Osteocyte (in vitro differentiated cells): ENCODE measurements around the gene ARHGAP28. TPM values are rescaled to one million over a fixed set of nuclear protein-coding genes. Genes with fewer than 3 reads are reported as not detected.

Experiments
- DNase-seq: peaks from one replicate; pipeline ENCODE4 v3.0.0; 2021; ENCODE audit warnings: mixed read lengths; ENCODE audit not compliant: unreplicated experiment; ENCODE audit errors: extremely low spot score
- H3K27ac Mint-ChIP-seq: one replicate; pipeline ENCODE4 v1.8.0; 2021; ENCODE audit warnings: mild to moderate bottlenecking, mixed read lengths; ENCODE audit not compliant: unreplicated experiment
- H3K27me3 Mint-ChIP-seq: one replicate; pipeline ENCODE4 v1.8.0; 2021; ENCODE audit warnings: mixed read lengths; ENCODE audit not compliant: unreplicated experiment
- H3K36me3 Mint-ChIP-seq: one replicate; pipeline ENCODE4 v1.8.0; 2021; ENCODE audit warnings: mixed read lengths; ENCODE audit not compliant: unreplicated experiment
- H3K4me1 Mint-ChIP-seq: one replicate; pipeline ENCODE4 v1.8.0; 2021; ENCODE audit warnings: mixed read lengths; ENCODE audit not compliant: unreplicated experiment
- H3K4me3 Mint-ChIP-seq: one replicate; pipeline ENCODE4 v1.8.0; 2021; ENCODE audit warnings: mild to moderate bottlenecking, moderate library complexity, mixed read lengths; ENCODE audit not compliant: unreplicated experiment
- H3K9me3 Mint-ChIP-seq: one replicate; pipeline ENCODE4 v1.8.0; 2021; ENCODE audit warnings: mixed read lengths; ENCODE audit not compliant: unreplicated experiment
- total RNA-seq: library from RNA; stranded (reverse); gene quantifications from 2 replicates; pipeline ENCODE4 v1.2.1, GENCODE V29; 2021
- TF ChIP-seq, protein P1 (sequence below): fragments of 200-600 bp; sonication (generic); IDR thresholded peaks from 2 replicates; pipeline ENCODE4 v1.5.0; 2021; ENCODE audit warnings: antibody characterized with exemption, mild to moderate bottlenecking, moderate library complexity

Gene ARHGAP28
- total RNA-seq, 1 donor from 2014 or later, result 18.1 TPM

DNA sequence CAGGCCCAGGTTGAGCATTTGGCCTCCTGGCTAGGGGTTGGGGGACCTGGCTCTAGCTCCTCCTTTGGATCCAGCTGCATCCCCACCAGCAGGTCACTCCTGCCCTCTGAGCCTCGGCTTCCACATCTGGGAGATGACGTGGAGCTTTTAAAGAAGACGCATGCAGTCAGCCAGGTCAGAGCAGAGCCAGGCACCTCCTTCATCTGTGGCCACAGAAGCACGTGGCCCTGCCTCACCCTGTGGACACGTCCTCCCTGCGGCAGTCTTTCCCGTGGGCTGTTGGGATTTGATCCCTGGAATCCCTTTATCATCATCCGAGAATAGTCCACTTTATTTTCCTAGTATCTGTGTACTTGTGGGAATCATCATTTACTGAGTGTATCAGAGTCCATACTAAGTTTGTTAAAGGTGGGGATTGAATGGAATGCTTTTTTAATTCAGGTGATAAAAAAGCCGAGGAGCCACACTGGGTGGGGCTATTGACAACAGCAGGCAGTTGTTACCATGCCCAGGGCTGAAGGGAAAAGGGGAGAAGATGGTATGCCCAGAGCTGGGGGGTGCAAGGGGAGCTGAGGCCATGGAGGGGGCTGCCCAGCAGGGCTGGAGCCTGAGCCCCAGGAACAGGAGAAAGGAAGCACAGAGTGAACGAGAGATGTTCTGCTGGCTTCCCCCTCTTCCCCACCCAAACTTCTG lies 218.0 kb downstream of the ARHGAP28 start:
- TF ChIP-seq, protein P1, sequence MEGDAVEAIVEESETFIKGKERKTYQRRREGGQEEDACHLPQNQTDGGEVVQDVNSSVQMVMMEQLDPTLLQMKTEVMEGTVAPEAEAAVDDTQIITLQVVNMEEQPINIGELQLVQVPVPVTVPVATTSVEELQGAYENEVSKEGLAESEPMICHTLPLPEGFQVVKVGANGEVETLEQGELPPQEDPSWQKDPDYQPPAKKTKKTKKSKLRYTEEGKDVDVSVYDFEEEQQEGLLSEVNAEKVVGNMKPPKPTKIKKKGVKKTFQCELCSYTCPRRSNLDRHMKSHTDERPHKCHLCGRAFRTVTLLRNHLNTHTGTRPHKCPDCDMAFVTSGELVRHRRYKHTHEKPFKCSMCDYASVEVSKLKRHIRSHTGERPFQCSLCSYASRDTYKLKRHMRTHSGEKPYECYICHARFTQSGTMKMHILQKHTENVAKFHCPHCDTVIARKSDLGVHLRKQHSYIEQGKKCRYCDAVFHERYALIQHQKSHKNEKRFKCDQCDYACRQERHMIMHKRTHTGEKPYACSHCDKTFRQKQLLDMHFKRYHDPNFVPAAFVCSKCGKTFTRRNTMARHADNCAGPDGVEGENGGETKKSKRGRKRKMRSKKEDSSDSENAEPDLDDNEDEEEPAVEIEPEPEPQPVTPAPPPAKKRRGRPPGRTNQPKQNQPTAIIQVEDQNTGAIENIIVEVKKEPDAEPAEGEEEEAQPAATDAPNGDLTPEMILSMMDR, result no peak
- Mint-ChIP-seq H3K9me3 (peaks cover 7% of the 10 kb centered on the region), H3K4me1 (no peaks in the 10 kb centered on the region), H3K27me3 (no peaks in the 10 kb centered on the region), H3K27ac (no peak overlapping the region), H3K36me3 (no peaks in the 10 kb centered on the region), H3K4me3 (no peak overlapping the region)
- no peak for DNase-seq

DNA sequence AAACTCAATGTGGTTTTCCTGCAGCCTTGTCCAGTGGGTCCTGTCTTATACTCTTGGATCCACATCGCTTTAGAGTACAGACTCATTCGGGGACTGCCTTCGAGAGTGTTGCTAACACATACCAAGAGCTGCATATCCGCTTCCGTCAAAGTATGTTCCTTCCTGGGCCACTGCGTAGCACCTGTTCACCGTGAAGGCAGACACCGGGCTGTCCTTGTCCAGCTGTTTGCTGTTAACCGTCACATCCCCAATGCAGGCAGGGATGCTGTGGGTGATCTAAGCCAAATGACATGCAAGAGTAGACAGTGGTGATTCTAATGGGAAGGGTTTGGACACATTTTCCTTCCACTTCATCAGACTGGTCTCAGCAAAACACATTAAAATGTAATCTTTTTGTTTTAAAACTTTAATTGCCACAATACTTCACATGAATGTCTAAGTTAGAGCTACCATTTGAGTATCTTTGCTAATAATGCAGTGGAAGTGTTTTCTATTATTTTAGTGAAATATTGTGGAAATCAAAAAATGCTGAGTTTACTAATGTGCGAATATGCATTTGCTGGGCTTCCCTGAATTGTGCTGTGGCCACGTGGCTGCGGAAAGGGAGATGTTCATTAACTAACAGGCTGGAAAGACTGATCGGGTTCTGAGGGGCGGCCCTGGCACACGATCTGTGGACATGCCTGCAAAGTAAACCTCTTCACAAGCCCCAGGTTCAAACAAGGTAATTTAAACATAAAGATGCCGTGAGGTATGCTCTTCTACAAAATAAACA lies 219.0 kb downstream of the ARHGAP28 start:
- TF ChIP-seq, protein P1, result no peak
- Mint-ChIP-seq H3K9me3 (peaks cover 7% of the 10 kb centered on the region), H3K27ac (no peak overlapping the region), H3K4me3 (no peak overlapping the region), H3K4me1 (no peaks in the 10 kb centered on the region), H3K36me3 (no peaks in the 10 kb centered on the region), H3K27me3 (no peaks in the 10 kb centered on the region)
- DNase-seq, result no peak

DNA sequence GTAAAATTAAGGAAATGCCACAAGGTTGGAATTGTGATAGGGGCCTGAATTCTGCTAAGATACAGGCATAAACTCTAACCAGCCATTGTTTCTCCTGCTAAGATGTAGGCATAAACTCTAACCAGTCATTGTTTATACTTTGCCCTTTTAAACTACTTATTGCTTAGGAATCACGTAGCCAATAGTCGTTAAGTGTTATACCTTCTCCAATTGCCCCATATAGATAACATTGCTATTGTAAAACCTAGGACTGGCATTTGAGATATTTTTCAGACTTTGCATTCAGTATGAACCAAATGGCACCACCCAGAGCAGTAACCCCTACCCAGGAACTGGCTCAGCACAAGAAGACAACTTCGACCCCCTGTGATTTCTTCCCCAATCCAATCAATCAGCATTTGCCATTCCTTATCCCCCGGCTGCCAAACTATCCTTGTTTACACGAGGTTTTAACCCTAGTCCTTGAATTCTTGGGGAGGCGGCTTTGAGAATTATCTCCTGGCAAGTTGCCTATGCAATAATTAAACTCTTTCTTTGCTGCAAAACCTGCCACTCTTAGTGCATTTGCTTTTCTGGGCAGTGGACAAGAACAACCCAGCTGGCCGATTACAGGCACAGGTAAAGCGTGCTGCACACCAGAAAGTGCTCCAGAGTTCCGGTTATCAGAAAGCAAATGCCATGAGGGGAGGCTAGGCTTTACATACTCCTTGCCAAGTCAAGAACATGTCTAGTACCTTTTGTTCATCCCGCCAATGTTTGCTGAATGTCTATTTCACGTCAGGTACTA lies 220.5 kb downstream of the ARHGAP28 start:
- H3K4me1 Mint-ChIP-seq, result no peaks in the 10 kb centered on the region
- H3K36me3 Mint-ChIP-seq, result no peaks in the 10 kb centered on the region
- H3K9me3 Mint-ChIP-seq, result peaks cover 7% of the 10 kb centered on the region
- no peak overlapping the region for H3K4me3 Mint-ChIP-seq
- TF ChIP-seq, protein P1, result no peak
- no peak overlapping the region for H3K27ac Mint-ChIP-seq
- no peaks in the 10 kb centered on the region for H3K27me3 Mint-ChIP-seq
- DNase-seq, result no peak

DNA sequence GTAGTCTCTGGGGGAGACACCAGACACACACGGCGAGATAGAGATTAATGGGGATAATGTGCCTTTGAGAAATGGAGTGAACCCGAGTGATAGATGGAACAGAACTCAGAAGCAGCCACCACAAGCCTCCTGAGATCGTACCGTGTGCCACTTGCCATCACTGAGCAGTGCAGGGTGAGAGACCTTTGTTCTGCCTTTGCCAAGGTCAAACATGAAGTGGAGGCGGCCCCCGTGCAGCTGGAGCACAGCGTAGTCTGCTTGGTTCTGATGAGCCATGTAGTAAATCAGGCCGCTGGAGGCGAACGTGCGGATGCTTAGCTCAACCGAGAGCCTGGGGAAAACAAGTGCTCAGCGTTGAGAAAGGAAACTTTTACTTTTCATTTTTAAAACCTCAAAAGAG lies 221.1 kb downstream of the ARHGAP28 start:
- H3K27ac Mint-ChIP-seq, result no peak overlapping the region
- no peak overlapping the region for H3K4me3 Mint-ChIP-seq
- H3K36me3 Mint-ChIP-seq, result no peaks in the 10 kb centered on the region

More for the DNA sequence above, 221.1 kb downstream of the ARHGAP28 start:
- Mint-ChIP-seq H3K9me3 (peaks cover 7% of the 10 kb centered on the region), H3K4me1 (no peaks in the 10 kb centered on the region), H3K27me3 (no peaks in the 10 kb centered on the region)
- TF ChIP-seq, protein P1, result no peak
- DNase-seq, result no peak
